Progenitor cell of endocrine pancreas (in vitro differentiated cells): ENCODE results near the gene ANKS1B. TPM values are rescaled to one million over a fixed set of nuclear protein-coding genes. Genes with fewer than 3 reads are reported as not detected.

Source experiments
- DNase-seq: peaks from one replicate; pipeline ENCODE4 v3.0.0; 2021; ENCODE audit warnings: low spot score; ENCODE audit not compliant: unreplicated experiment
- H3K27ac Mint-ChIP-seq: 2 replicates; pipeline ENCODE4 v1.8.0; 2021; ENCODE audit warnings: mild to moderate bottlenecking, moderate library complexity, mixed read lengths
- H3K27me3 Mint-ChIP-seq: 2 replicates; pipeline ENCODE4 v1.8.0; 2021; ENCODE audit warnings: mixed read lengths
- H3K36me3 Mint-ChIP-seq: 2 replicates; pipeline ENCODE4 v1.8.0; 2022; ENCODE audit warnings: mixed read lengths; ENCODE audit not compliant: insufficient read depth
- H3K4me1 Mint-ChIP-seq: 2 replicates; pipeline ENCODE4 v1.8.0; 2021; ENCODE audit warnings: low read depth, mixed read lengths
- H3K4me3 Mint-ChIP-seq: 2 replicates; pipeline ENCODE4 v1.8.0; 2021; ENCODE audit warnings: low read depth, mild to moderate bottlenecking, moderate library complexity, mixed read lengths
- H3K9me3 Mint-ChIP-seq: 2 replicates; pipeline ENCODE4 v1.8.0; 2021; ENCODE audit warnings: low read depth, mixed read lengths
- total RNA-seq: library from RNA; stranded (reverse); gene quantifications from 2 replicates; pipeline ENCODE4 v1.2.1, GENCODE V29; 2021
- TF ChIP-seq, protein P1 (sequence below): fragments of 200-600 bp; sonication (generic); IDR thresholded peaks from one replicate; pipeline ENCODE4 v1.5.0; 2021; ENCODE audit warnings: antibody characterized with exemption, mild to moderate bottlenecking; ENCODE audit not compliant: unreplicated experiment

The ANKS1B gene
- total RNA-seq, 1 donor from 2014 or later, result 10.1 TPM

DNA sequence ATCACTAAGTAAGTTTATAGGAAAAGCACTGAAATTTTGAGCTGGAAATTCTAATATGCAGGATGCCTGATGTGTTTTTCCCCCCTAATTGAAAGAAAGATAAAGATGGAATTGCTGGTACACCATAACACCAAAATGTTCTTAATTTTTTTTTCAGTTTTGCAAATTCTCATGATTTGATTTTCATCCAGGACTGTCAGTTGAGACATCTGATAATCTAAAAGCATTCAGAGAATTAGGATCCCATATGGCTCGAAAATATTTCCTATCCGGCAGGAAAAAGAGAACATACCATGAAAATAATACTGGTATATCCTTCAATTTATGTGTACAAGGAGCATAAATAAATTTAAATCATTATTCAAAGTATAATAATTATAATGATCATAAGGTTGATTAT is 887.6 kb downstream of the ANKS1B start:
- Mint-ChIP-seq H3K36me3 (no peaks in the 10 kb centered on the region), H3K4me1 (no peaks in the 10 kb centered on the region), H3K27ac (no peak overlapping the region), H3K4me3 (no peak overlapping the region), H3K27me3 (peaks cover 7% of the 10 kb centered on the region), H3K9me3 (no peaks in the 10 kb centered on the region)
- TF ChIP-seq, protein P1, sequence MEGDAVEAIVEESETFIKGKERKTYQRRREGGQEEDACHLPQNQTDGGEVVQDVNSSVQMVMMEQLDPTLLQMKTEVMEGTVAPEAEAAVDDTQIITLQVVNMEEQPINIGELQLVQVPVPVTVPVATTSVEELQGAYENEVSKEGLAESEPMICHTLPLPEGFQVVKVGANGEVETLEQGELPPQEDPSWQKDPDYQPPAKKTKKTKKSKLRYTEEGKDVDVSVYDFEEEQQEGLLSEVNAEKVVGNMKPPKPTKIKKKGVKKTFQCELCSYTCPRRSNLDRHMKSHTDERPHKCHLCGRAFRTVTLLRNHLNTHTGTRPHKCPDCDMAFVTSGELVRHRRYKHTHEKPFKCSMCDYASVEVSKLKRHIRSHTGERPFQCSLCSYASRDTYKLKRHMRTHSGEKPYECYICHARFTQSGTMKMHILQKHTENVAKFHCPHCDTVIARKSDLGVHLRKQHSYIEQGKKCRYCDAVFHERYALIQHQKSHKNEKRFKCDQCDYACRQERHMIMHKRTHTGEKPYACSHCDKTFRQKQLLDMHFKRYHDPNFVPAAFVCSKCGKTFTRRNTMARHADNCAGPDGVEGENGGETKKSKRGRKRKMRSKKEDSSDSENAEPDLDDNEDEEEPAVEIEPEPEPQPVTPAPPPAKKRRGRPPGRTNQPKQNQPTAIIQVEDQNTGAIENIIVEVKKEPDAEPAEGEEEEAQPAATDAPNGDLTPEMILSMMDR, result no peak
- DNase-seq, result no peak

DNA sequence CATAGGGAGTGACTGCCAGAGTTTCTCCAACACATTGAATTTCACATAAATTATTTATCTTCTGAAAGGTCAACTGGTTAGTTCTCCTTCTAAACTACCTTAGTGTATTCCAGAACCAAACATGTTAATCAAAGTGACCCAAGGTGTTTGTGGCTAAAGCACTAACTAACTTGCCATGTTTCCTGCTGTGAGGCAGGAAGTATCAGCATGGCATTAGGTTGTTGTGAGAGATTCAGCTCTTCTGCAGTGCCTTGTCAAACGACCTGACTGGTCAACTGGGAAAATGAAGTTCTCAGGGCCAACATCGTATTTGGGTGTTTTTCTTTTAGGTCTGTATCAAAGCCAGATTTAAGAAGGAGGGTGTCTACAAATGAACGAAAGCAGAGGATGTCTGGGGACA is 891.6 kb downstream of the ANKS1B start:
- Mint-ChIP-seq H3K9me3 (no peaks in the 10 kb centered on the region), H3K27me3 (no peaks in the 10 kb centered on the region), H3K36me3 (no peaks in the 10 kb centered on the region), H3K27ac (no peak overlapping the region), H3K4me3 (no peak overlapping the region), H3K4me1 (no peaks in the 10 kb centered on the region)
- DNase-seq, result no peak
- TF ChIP-seq, protein P1, result no peak

DNA sequence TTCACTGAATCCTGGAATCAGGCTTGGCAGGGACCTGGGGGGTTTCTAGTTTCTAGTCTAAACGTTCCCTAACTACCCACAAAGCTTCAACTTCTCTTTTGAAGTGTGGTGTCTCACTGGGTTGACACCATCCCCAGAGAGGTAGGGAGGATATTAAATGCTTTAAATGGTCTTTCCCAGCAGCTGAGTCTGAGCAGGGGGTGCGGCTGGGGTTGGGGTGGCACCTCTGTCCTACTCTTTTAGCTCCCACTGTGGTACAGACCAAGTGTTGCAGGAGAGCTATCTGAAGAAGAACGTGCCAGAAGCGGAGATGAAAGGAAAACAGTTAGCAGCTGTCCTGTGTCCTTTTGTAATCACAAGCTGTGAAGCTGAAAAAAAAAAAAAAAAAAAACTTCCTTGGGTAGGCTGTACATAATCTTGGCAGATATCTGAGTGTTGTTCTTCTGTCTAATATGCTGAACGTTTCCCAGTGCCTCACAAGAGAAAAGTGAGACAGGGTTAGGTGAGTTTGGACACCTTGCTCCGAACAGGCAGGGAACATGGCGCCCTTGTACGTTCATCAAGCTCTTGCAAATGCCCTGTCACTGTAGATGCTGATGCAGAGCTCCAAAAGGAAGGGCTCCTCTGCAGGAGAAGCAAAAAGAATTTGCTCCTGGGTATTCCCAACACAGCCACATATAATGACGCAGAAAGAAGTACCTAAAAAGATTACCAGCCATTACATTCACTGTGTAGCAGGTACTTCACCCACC is 892.5 kb downstream of the ANKS1B start:
- Mint-ChIP-seq H3K4me1 (no peaks in the 10 kb centered on the region), H3K4me3 (no peak overlapping the region), H3K27me3 (no peaks in the 10 kb centered on the region), H3K9me3 (no peaks in the 10 kb centered on the region), H3K36me3 (no peaks in the 10 kb centered on the region), H3K27ac (peak overlapping the region; percentile 65)
- TF ChIP-seq, protein P1, result no peak
- DNase-seq, result no peak

DNA sequence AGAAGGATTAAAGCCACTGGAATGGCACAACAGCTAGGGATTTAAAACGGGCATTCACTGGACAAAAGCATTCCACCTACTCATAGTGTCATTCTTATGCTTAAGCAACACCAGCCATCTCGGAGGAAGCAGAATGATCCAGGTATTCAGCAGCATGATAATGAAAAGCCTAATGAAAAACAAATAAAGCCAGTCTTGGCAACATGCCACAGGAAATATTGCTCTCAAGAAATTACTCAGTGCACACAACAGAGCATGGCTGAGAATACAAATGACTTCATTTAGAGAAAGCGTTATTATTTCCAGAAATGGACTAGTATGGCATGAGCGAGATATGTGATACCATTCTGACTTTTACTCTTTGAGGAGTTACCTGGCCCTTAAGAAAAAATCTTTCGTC is 897.5 kb downstream of the ANKS1B start:
- H3K36me3 Mint-ChIP-seq, result no peaks in the 10 kb centered on the region
- DNase-seq, result no peak
- H3K4me3 Mint-ChIP-seq, result no peak overlapping the region
- no peaks in the 10 kb centered on the region for H3K4me1 Mint-ChIP-seq
- H3K9me3 Mint-ChIP-seq, result no peaks in the 10 kb centered on the region
- H3K27ac Mint-ChIP-seq, result no peak overlapping the region
- TF ChIP-seq, protein P1, result no peak
- no peaks in the 10 kb centered on the region for H3K27me3 Mint-ChIP-seq

DNA sequence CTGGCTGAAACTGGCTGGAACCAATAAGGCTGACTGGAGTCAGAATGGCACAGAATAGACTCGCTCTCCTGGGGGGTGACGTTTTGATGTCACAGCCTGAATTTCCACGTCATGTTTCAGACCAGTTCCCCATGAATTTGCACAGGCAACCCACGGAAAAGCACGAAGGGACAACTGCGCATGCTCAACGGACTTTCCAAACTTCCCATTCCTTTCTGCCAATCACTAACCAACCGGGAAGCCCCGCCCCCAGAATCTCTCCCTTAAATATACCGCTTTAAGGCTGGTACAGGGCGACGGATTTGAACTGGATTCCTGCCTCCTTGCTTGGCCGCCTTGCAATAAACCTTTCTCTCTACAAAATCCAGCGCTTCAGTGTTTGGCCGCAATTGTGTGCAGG is 904.9 kb downstream of the ANKS1B start:
- Mint-ChIP-seq H3K27me3 (no peaks in the 10 kb centered on the region), H3K27ac (no peak overlapping the region), H3K36me3 (no peaks in the 10 kb centered on the region), H3K9me3 (no peaks in the 10 kb centered on the region), H3K4me1 (no peaks in the 10 kb centered on the region), H3K4me3 (no peak overlapping the region)
- TF ChIP-seq, protein P1, result no peak
- DNase-seq, result no peak
